ENCODE results near the gene ICAM3.

Gene ICAM3

GRCh38 chr19:10364644-10365043 is 25.2 kb upstream of the ICAM3 start:
- TF ChIP-seq POLR2AphosphoS5 (IDR thresholded peaks at IDR 0.05; ENCODE audit: low read depth, low read length): no peak
- no peak for TF ChIP-seq REST (IDR thresholded peaks at IDR 0.05; ENCODE audit: insufficient read depth in 1 of 2, low read depth in 2 of 2, low read length in 2 of 2)
- TF ChIP-seq SIN3A (IDR thresholded peaks at IDR 0.05; ENCODE audit: borderline replicate concordance, insufficient read depth, low read length): no peak
- no peak for TF ChIP-seq FOXP2 (optimal IDR thresholded peaks at IDR 0.05; ENCODE audit: borderline replicate concordance, extremely low read depth, extremely low read length, insufficient read depth)
- TF ChIP-seq TAF1 (IDR thresholded peaks at IDR 0.05; ENCODE audit: borderline replicate concordance, insufficient read depth, low read length): no peak

GRCh38 chr19:10363789-10364281 is 24.4 kb upstream of the ICAM3 start:
- TF ChIP-seq TAF1 (IDR thresholded peaks at IDR 0.05; ENCODE audit: borderline replicate concordance, insufficient read depth, low read length) (no peak), SIN3A (IDR thresholded peaks at IDR 0.05; ENCODE audit: borderline replicate concordance, insufficient read depth, low read length) (no peak), REST (IDR thresholded peaks at IDR 0.05; ENCODE audit: insufficient read depth in 1 of 2, low read depth in 2 of 2, low read length in 2 of 2) (no peak), FOXP2 (optimal IDR thresholded peaks at IDR 0.05; ENCODE audit: borderline replicate concordance, extremely low read depth, extremely low read length, insufficient read depth) (no peak), POLR2AphosphoS5 (IDR thresholded peaks at IDR 0.05; ENCODE audit: low read depth, low read length) (no peak)

- TF ChIP-seq POLR2AphosphoS5 (IDR thresholded peaks at IDR 0.05; ENCODE audit: low read depth, low read length): no peak
- no peak for TF ChIP-seq SIN3A (IDR thresholded peaks at IDR 0.05; ENCODE audit: borderline replicate concordance, insufficient read depth, low read length)
- TF ChIP-seq REST (IDR thresholded peaks at IDR 0.05; ENCODE audit: insufficient read depth in 1 of 2, low read depth in 2 of 2, low read length in 2 of 2): no peak
- no peak for TF ChIP-seq TAF1 (IDR thresholded peaks at IDR 0.05; ENCODE audit: borderline replicate concordance, insufficient read depth, low read length)
- no peak for TF ChIP-seq FOXP2 (optimal IDR thresholded peaks at IDR 0.05; ENCODE audit: borderline replicate concordance, extremely low read depth, extremely low read length, insufficient read depth)
These were observed 22.8 kb upstream of the ICAM3 start for GRCh38 chr19:10362259-10362658.

- TF ChIP-seq POLR2AphosphoS5 (IDR thresholded peaks at IDR 0.05; ENCODE audit: low read depth, low read length) (no peak), REST (IDR thresholded peaks at IDR 0.05; ENCODE audit: insufficient read depth in 1 of 2, low read depth in 2 of 2, low read length in 2 of 2) (no peak), TAF1 (IDR thresholded peaks at IDR 0.05; ENCODE audit: borderline replicate concordance, insufficient read depth, low read length) (no peak), FOXP2 (optimal IDR thresholded peaks at IDR 0.05; ENCODE audit: borderline replicate concordance, extremely low read depth, extremely low read length, insufficient read depth) (no peak), SIN3A (IDR thresholded peaks at IDR 0.05; ENCODE audit: borderline replicate concordance, insufficient read depth, low read length) (no peak)
These were observed 22.2 kb upstream of the ICAM3 start for GRCh38 chr19:10361569-10362011.

GRCh38 chr19:10356431-10356830 is 17.0 kb upstream of the ICAM3 start:
- TF ChIP-seq REST (IDR thresholded peaks at IDR 0.05; ENCODE audit: insufficient read depth in 1 of 2, low read depth in 2 of 2, low read length in 2 of 2) (no peak), FOXP2 (optimal IDR thresholded peaks at IDR 0.05; ENCODE audit: borderline replicate concordance, extremely low read depth, extremely low read length, insufficient read depth) (no peak), SIN3A (IDR thresholded peaks at IDR 0.05; ENCODE audit: borderline replicate concordance, insufficient read depth, low read length) (no peak), TAF1 (IDR thresholded peaks at IDR 0.05; ENCODE audit: borderline replicate concordance, insufficient read depth, low read length) (no peak), POLR2AphosphoS5 (IDR thresholded peaks at IDR 0.05; ENCODE audit: low read depth, low read length) (no peak)

Measured in PFSK-1 (cell line).